ENCODE data around the gene CDH3. TPM values are rescaled to one million over a fixed set of nuclear protein-coding genes. Genes with fewer than 3 reads are reported as not detected.

Gene CDH3
- total RNA-seq, 4 donors from 2014 or later, result 36.8 to 192 (median 95.0) TPM

DNA sequence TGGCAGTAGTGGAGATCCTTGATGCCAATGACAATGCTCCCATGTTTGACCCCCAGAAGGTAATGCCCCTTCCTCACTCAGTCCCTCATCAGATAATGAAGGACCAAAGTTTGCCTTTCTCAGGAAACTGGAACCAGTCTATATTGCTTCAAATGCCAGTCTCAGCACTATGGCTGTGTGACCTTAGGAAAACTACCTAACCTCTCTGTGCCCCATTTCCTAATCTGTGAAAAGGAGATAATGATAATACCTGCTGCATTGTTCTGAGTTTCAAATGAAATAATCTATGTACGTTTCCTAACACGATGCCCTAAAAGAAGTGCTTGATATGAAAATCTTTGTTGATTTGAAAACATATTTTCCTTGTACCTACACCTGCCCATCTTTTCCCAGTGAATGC is 35.9 kb downstream of the CDH3 start:
- Histone ChIP-seq H3K27ac (no peak overlapping the region), H3K4me1 (no peaks in the 10 kb centered on the region), H3K27me3 (no peaks in the 10 kb centered on the region), H3K4me3 (no peak overlapping the region), H3K36me3 (peaks cover 0 to 62% (median 0%) of the 10 kb centered on the region in 3 donors), H3K9me3 (no peaks in the 10 kb centered on the region)
- 88 to 93% methylated on average over 2 of the region's 2 CpGs for WGBS, 2 donors
- intact Hi-C loops (cut with DNase I), result no loop called here
- TF ChIP-seq POLR2A (IDR thresholded peaks at IDR 0.05), result no peak
- TF ChIP-seq, protein P1, sequence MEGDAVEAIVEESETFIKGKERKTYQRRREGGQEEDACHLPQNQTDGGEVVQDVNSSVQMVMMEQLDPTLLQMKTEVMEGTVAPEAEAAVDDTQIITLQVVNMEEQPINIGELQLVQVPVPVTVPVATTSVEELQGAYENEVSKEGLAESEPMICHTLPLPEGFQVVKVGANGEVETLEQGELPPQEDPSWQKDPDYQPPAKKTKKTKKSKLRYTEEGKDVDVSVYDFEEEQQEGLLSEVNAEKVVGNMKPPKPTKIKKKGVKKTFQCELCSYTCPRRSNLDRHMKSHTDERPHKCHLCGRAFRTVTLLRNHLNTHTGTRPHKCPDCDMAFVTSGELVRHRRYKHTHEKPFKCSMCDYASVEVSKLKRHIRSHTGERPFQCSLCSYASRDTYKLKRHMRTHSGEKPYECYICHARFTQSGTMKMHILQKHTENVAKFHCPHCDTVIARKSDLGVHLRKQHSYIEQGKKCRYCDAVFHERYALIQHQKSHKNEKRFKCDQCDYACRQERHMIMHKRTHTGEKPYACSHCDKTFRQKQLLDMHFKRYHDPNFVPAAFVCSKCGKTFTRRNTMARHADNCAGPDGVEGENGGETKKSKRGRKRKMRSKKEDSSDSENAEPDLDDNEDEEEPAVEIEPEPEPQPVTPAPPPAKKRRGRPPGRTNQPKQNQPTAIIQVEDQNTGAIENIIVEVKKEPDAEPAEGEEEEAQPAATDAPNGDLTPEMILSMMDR (IDR thresholded peaks at IDR 0.05), result no peak
- DNase-seq, result no peak

GRCh38 chr16:68685685-68686478 is 40.8 kb downstream of the CDH3 start:
- Histone ChIP-seq H3K27me3 (no peaks in the 10 kb centered on the region), H3K27ac (no peak overlapping the region), H3K4me1 (no peaks in the 10 kb centered on the region), H3K36me3 (peaks cover 0 to 72% (median 4%) of the 10 kb centered on the region in 3 donors), H3K9me3 (no peaks in the 10 kb centered on the region), H3K4me3 (no peak overlapping the region)
- WGBS, 2 donors, result 88 to 91% methylated on average over 11 to 21 of the region's 22 CpGs
- TF ChIP-seq, protein P1 (IDR thresholded peaks at IDR 0.05), result no peak
- no peak for TF ChIP-seq POLR2A (IDR thresholded peaks at IDR 0.05)
- intact Hi-C loops (cut with DNase I), result no loop called here
- no peak for DNase-seq

- TF ChIP-seq POLR2A (IDR thresholded peaks at IDR 0.05), result no peak
- TF ChIP-seq, protein P1 (IDR thresholded peaks at IDR 0.05), result no peak
- DNase-seq, result no peak
- intact Hi-C loops (cut with DNase I), result no loop called here
- WGBS, 2 donors, result 69 to 77% methylated on average over 5 of the region's 5 CpGs
- Histone ChIP-seq H3K4me1 (no peaks in the 10 kb centered on the region), H3K9me3 (no peaks in the 10 kb centered on the region), H3K4me3 (no peak overlapping the region), H3K27ac (no peak overlapping the region), H3K27me3 (no peaks in the 10 kb centered on the region), H3K36me3 (peaks cover 0 to 69% (median 4%) of the 10 kb centered on the region in 3 donors)
These were observed 41.8 kb downstream of the CDH3 start for GRCh38 chr16:68686905-68687304.

GRCh38 chr16:68689921-68690320 is 44.8 kb downstream of the CDH3 start:
- intact Hi-C loops (cut with DNase I), result no loop called here
- DNase-seq, result no peak
- Histone ChIP-seq H3K4me1 (no peaks in the 10 kb centered on the region), H3K9me3 (no peaks in the 10 kb centered on the region), H3K27me3 (no peaks in the 10 kb centered on the region), H3K27ac (no peak overlapping the region), H3K36me3 (peaks cover 0 to 75% (median 4%) of the 10 kb centered on the region in 3 donors), H3K4me3 (no peak overlapping the region)
- TF ChIP-seq POLR2A (IDR thresholded peaks at IDR 0.05), result no peak
- TF ChIP-seq, protein P1 (IDR thresholded peaks at IDR 0.05), result no peak
- 78 to 85% methylated on average over 4 to 5 of the region's 5 CpGs for WGBS, 2 donors

DNA sequence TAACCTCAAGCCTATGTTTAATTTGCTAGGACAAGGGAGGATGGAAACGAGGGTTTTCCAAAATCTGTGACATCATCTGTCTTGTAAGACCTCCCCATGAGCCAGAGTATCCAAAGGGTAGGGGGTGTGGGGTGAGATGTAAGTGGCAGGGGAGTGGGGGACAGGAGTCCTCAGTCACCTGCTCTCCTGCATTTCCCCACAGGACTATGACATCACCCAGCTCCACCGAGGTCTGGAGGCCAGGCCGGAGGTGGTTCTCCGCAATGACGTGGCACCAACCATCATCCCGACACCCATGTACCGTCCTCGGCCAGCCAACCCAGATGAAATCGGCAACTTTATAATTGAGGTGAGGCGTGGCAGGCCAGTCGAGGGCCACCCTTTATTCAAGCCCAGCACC is 50.5 kb downstream of the CDH3 start:
- Histone ChIP-seq H3K27me3 (no peaks in the 10 kb centered on the region), H3K4me1 (peaks cover 0 to 9% (median 6%) of the 10 kb centered on the region in 3 donors), H3K36me3 (peaks cover 0 to 52% (median 0%) of the 10 kb centered on the region in 3 donors), H3K4me3 (no peak overlapping the region), H3K9me3 (no peaks in the 10 kb centered on the region), H3K27ac (no peak overlapping the region)
- intact Hi-C loops (cut with DNase I), result no loop called here
- no peak for TF ChIP-seq POLR2A (IDR thresholded peaks at IDR 0.05)
- TF ChIP-seq, protein P1 (IDR thresholded peaks at IDR 0.05), result no peak
- no peak for DNase-seq
- WGBS, 2 donors, result 73 to 85% methylated on average over 11 of the region's 11 CpGs

All from esophagus squamous epithelium (tissue), 5 donors.